Activated T-helper 1 cell treated with anti-CD3 and anti-CD28 coated beads, Interleukin-12 subunit alpha, Interleukin-12 subunit beta, Interleukin-2, Interleukin-4 antibody, amounts not matched to agents 30 ng/mL and 10 ng/mL and 1 ng/mL, durations not matched to agents 14 hours and 24 hours and 36 hours (primary cell): ENCODE data around the gene PRKCSH. TPM values are rescaled to one million over a fixed set of nuclear protein-coding genes. Genes with fewer than 3 reads are reported as not detected.
A peak's percentile ranks its signal among the peaks of the same experiment; 100 is the strongest.

Experiments used
- DNase-seq: peaks from one replicate; pipeline ENCODE4 v3.0.0; 2021; ENCODE audit warnings: low spot score
- H3K27ac Mint-ChIP-seq: one replicate; pipeline ENCODE4 v1.8.0; 2021; ENCODE audit warnings: mild to moderate bottlenecking, mixed read lengths
- H3K27me3 Mint-ChIP-seq: one replicate; pipeline ENCODE4 v1.8.0; 2022; ENCODE audit warnings: mild to moderate bottlenecking, moderate library complexity, mixed read lengths; ENCODE audit not compliant: insufficient read depth
- H3K36me3 Mint-ChIP-seq: one replicate; pipeline ENCODE4 v1.8.0; 2021; ENCODE audit warnings: low read depth, mixed read lengths
- H3K4me1 Mint-ChIP-seq: one replicate; pipeline ENCODE4 v1.8.0; 2021; ENCODE audit warnings: low read depth, mixed read lengths
- H3K4me3 Mint-ChIP-seq: one replicate; pipeline ENCODE4 v1.8.0; 2021; ENCODE audit warnings: mild to moderate bottlenecking, moderate library complexity, mixed read lengths
- H3K9me3 Mint-ChIP-seq: one replicate; pipeline ENCODE4 v1.8.0; 2021; ENCODE audit warnings: mixed read lengths
- intact Hi-C: fragments of 100-400 bp; cut with micrococcal nuclease; formaldehyde crosslinking; loops from one replicate; pipeline ENCODE4 v1.15.1; 2024
- total RNA-seq: library from RNA; stranded (reverse); gene quantifications from 2 replicates; pipeline ENCODE4 v1.2.3, GENCODE V29; 2022

PRKCSH gene
- total RNA-seq, 1 donor from 2014 or later, result 322 TPM

DNA sequence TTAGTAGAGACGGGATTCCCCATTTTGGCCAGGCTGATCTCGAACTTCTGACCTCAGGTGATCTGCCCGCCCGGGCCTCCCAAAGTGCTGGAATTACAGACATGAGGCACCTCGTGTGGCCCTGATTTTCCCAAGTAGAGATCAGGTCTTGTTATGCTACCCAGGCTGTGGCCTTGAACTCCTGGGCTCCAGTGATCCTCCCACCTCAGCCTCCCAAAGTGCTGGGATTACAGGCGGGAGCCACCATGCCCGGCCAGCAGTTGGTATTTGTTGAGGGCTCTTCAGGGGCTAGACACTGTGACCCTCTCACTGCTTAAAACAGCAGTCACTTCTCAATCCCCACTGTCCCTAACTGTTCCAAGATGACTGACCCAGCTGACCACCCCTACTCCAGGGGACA lies 53.9 kb downstream of the PRKCSH start:
- Mint-ChIP-seq H3K27me3 (no peaks in the 10 kb centered on the region), H3K4me1 (no peaks in the 10 kb centered on the region), H3K27ac (no peak overlapping the region), H3K9me3 (no peaks in the 10 kb centered on the region), H3K36me3 (peaks cover 15% of the 10 kb centered on the region), H3K4me3 (no peak overlapping the region)
- intact Hi-C loops, result no loop called here
- no peak for DNase-seq

DNA sequence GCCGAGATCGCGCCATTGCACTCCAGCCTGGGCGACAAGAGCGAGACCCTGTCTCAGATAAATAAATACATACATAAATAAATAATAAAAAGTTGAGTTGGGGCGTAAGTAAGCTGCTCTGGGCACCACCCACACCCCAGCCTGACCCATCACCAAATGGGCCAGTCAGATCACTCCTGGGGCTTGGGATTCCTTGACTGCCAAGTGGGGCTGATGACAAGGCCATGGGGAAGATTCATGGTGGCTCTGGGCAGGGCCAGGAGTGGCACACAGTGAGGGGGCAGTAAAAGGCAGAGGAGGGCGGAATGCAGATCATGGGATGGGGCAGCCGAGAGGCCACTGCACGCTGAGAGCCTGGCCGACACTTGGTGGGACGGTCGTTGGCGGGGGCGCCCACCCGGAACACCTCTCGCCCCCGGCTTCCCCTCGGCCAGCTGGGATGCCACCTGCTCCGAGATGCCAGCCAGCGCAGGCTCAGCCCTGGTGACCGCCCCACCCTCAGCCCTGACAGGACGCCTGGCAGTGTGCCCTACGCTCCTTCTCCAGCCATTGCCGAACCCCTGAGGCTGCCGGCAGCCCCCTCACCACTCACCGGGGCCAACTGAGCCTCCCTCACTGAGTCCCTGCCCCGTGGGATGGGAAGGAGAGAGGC lies 59.3 kb downstream of the PRKCSH start:
- no peak overlapping the region for H3K4me3 Mint-ChIP-seq
- DNase-seq, result no peak
- intact Hi-C loops, result no loop called here
- no peaks in the 10 kb centered on the region for H3K27me3 Mint-ChIP-seq
- no peaks in the 10 kb centered on the region for H3K4me1 Mint-ChIP-seq
- H3K27ac Mint-ChIP-seq, result no peak overlapping the region
- H3K9me3 Mint-ChIP-seq, result no peaks in the 10 kb centered on the region
- peaks cover 18% of the 10 kb centered on the region for H3K36me3 Mint-ChIP-seq

DNA sequence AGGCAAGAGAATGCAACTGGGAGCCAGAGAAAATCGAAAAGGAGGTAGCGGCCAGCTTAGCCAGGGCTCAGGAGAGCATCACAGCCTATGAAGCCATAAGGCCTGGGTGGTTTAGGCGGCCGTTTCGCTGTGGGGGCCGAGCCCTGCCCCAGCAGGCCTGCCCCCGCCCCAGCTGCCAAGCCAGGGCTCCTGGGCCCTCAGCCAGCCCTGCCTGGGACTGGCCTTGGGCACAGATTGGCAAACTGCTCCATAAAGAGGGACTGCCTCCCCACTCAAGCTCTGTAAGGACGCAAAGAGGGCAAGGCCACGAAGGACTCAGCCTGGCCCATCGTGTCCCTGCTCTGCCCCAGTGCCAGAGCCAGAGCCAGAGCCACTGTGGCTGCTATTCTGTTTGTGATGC lies 60.0 kb downstream of the PRKCSH start:
- H3K4me3 Mint-ChIP-seq, result no peak overlapping the region

DNA sequence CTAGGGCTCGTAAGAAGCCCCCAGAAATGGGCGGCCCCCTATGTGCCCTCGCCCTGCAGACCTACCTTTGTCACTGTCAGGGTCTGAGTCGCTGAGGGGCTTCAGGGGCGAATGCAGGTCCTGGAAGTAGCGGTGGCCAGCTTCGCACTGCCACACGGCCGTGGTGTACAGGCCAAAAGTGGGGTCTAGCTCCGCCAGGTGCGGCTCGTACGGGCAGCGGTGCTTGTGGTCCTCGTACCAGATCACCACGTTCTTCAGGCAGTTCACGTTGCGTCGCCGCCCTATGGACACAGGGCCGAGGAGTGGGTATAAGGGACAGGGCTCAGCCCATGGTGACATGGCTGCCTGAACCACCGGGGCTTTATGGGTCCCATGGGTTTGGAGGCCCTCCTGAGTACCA lies 60.5 kb downstream of the PRKCSH start:
- intact Hi-C loops, result loop anchor here (1.0 kb wide), 1 partner anchor 91 kb away; no protein-coding TSS in a partner anchor

More for the DNA sequence above, 60.0 kb downstream of the PRKCSH start:
- Mint-ChIP-seq H3K36me3 (peaks cover 17% of the 10 kb centered on the region), H3K27me3 (no peaks in the 10 kb centered on the region), H3K4me1 (no peaks in the 10 kb centered on the region), H3K9me3 (no peaks in the 10 kb centered on the region), H3K27ac (no peak overlapping the region)
- DNase-seq, result no peak
- intact Hi-C loops, result no loop called here

DNA sequence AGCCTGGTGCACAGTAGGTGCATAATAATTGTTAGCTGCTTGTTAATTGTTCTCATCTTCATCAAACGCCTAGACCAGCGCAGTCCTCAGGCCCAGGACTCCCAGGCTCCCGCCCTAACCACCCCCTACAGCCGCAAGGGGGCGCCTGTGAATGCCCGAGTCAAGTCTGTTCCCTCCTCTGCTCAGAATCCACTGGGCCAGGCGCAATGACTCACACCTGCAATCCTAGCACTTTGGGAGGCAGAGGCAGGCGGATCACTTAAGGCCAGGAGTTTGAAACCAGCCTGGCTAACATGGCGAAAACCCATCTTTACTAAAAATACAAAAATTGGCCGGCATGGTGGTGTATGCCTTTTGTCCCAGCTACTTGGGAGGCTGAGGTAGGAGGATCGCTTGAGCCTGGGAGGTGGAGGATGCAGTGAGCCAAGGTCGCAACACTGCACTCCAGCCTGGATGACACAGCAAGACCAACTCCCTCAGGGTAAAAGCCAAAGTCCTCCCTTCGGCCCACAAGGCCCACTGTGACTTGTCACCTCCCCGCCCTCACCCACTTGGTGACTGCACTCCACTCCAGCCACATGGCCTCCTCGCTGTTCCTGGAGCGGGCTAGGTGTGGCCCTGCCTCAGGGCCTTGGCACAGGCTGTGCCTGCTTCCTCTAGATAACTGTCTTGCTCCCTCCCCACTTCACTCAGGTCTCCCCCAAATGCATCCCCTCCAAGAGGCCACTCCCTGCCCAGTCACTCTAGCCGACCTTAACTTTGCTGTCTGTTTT lies 61.1 kb downstream of the PRKCSH start:
- intact Hi-C loops, result loop anchor here (1.0 kb wide), 1 partner anchor 91 kb away; no protein-coding TSS in a partner anchor

More for the DNA sequence above, 60.5 kb downstream of the PRKCSH start:
- H3K4me1 Mint-ChIP-seq, result no peaks in the 10 kb centered on the region
- DNase-seq, result no peak
- no peaks in the 10 kb centered on the region for H3K27me3 Mint-ChIP-seq
- H3K36me3 Mint-ChIP-seq, result peaks cover 13% of the 10 kb centered on the region
- H3K4me3 Mint-ChIP-seq, result no peak overlapping the region
- H3K27ac Mint-ChIP-seq, result no peak overlapping the region
- no peaks in the 10 kb centered on the region for H3K9me3 Mint-ChIP-seq

DNA sequence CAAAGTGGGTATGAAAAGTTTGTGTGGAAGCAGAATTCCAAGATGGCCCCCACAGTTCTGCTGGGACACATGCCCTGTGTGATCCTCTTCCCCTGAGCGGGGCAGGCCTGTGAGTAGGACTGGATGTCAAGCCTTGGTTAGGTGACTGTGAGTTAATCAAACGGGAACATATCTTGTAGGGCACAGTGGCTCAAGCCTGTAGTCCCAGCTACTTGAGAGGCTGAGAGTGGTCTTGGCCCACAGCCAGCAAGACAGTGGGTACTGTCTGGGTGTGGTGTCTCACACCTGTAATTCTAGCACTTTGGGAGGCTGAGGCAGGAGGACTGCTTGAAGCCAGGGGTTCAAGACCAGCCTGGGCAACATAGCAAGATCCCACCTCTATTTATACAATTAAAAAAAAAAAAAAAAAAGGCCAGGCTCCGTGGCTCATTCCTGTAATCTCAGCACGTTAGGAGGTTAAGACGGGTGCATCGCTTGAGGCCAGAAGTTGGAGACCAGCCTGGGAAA lies 63.8 kb downstream of the PRKCSH start:
- Mint-ChIP-seq H3K4me1 (no peaks in the 10 kb centered on the region), H3K9me3 (no peaks in the 10 kb centered on the region), H3K4me3 (no peak overlapping the region), H3K36me3 (peaks cover 13% of the 10 kb centered on the region), H3K27me3 (no peaks in the 10 kb centered on the region), H3K27ac (no peak overlapping the region)
- no peak for DNase-seq
- intact Hi-C loops, result no loop called here

More for the DNA sequence above, 61.1 kb downstream of the PRKCSH start:
- no peaks in the 10 kb centered on the region for H3K9me3 Mint-ChIP-seq
- H3K27ac Mint-ChIP-seq, result no peak overlapping the region
- no peaks in the 10 kb centered on the region for H3K4me1 Mint-ChIP-seq
- H3K27me3 Mint-ChIP-seq, result no peaks in the 10 kb centered on the region
- peak; percentile 31 for DNase-seq
- peaks cover 13% of the 10 kb centered on the region for H3K36me3 Mint-ChIP-seq
- no peak overlapping the region for H3K4me3 Mint-ChIP-seq

DNA sequence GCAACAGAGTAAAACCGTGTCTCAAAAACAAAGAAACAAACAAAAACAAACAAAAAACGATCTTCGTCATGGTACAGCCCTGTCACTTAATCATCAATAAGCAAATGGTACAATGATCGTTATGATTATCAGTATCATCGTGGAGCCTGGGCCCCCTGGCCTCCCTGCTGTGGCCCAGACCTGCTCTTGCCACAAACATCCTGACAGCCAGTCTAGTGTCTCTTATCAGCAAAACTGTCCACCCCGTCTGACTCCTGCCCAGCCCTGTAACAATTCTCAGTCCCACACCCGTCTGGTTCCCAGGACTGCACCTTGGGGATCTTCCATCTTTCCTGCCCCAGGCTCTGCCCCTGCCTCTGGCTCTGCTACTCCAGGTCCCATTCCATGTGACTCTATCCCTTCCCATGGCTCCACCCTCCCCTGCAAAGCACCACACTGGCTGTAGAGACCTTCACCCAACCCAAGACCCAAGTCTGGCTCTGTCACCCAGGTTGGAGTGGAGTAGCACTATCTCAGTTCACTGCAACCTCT lies 64.5 kb downstream of the PRKCSH start:
- Mint-ChIP-seq H3K4me3 (no peak overlapping the region), H3K27ac (no peak overlapping the region), H3K27me3 (no peaks in the 10 kb centered on the region), H3K4me1 (peaks cover 6% of the 10 kb centered on the region), H3K36me3 (peaks cover 13% of the 10 kb centered on the region), H3K9me3 (no peaks in the 10 kb centered on the region)
- DNase-seq, result no peak
- intact Hi-C loops, result no loop called here

Other genes with a start within 250 kb of the PRKCSH start
- 2.7 and 3.9 TPM in 2 replicates for gene KANK2, start 238.1 kb upstream of the PRKCSH start, total RNA-seq
- not detected in 2 replicates for gene ANGPTL8, start 196.0 kb upstream of the PRKCSH start, total RNA-seq
- gene DOCK6, start 173.1 kb upstream of the PRKCSH start, total RNA-seq, result 1.1 and 1.2 TPM in 2 replicates
- not detected in 2 replicates for gene TSPAN16, start 139.5 kb upstream of the PRKCSH start, total RNA-seq
- 5.9 and 6.9 TPM in 2 replicates for gene RAB3D, start 96.0 kb upstream of the PRKCSH start, total RNA-seq
- 26.6 and 31.2 TPM in 2 replicates for gene TMEM205, start 89.4 kb upstream of the PRKCSH start, total RNA-seq
- 10.7 and 14.4 TPM in 2 replicates for gene CCDC159, start 89.1 kb upstream of the PRKCSH start, total RNA-seq
- gene PLPPR2, start 80.2 kb upstream of the PRKCSH start, total RNA-seq, result 2.0 TPM in 2 replicates
- 3.2 and 3.9 TPM in 2 replicates for gene SWSAP1, start 61.0 kb upstream of the PRKCSH start, total RNA-seq
- gene EPOR, start 51.3 kb upstream of the PRKCSH start, total RNA-seq, result 7.3 and 7.9 TPM in 2 replicates
- gene RGL3, start 16.3 kb upstream of the PRKCSH start, total RNA-seq, result not detected in 2 replicates
- gene ODAD3, start 514 bp upstream of the PRKCSH start, total RNA-seq, result not detected in 2 replicates
- 0.34 TPM in 1 of 2 replicates, not detected in the other for gene ELAVL3, start 45.4 kb downstream of the PRKCSH start, total RNA-seq
- 19.9 and 23.1 TPM in 2 replicates for gene ZNF653, start 70.2 kb downstream of the PRKCSH start, total RNA-seq
- 37.3 and 38.8 TPM in 2 replicates for gene ECSIT, start 93.5 kb downstream of the PRKCSH start, total RNA-seq
- not detected in 2 replicates for gene CNN1, start 103.2 kb downstream of the PRKCSH start, total RNA-seq
- 76.7 and 77.6 TPM in 2 replicates for gene ELOF1, start 123.6 kb downstream of the PRKCSH start, total RNA-seq
- 12.0 and 13.4 TPM in 2 replicates for gene ACP5, start 142.0 kb downstream of the PRKCSH start, total RNA-seq
- gene ZNF627, start 161.8 kb downstream of the PRKCSH start, total RNA-seq, result 4.3 and 5.2 TPM in 2 replicates